ENCODE data around the gene VARS2.

Gene VARS2

DNA sequence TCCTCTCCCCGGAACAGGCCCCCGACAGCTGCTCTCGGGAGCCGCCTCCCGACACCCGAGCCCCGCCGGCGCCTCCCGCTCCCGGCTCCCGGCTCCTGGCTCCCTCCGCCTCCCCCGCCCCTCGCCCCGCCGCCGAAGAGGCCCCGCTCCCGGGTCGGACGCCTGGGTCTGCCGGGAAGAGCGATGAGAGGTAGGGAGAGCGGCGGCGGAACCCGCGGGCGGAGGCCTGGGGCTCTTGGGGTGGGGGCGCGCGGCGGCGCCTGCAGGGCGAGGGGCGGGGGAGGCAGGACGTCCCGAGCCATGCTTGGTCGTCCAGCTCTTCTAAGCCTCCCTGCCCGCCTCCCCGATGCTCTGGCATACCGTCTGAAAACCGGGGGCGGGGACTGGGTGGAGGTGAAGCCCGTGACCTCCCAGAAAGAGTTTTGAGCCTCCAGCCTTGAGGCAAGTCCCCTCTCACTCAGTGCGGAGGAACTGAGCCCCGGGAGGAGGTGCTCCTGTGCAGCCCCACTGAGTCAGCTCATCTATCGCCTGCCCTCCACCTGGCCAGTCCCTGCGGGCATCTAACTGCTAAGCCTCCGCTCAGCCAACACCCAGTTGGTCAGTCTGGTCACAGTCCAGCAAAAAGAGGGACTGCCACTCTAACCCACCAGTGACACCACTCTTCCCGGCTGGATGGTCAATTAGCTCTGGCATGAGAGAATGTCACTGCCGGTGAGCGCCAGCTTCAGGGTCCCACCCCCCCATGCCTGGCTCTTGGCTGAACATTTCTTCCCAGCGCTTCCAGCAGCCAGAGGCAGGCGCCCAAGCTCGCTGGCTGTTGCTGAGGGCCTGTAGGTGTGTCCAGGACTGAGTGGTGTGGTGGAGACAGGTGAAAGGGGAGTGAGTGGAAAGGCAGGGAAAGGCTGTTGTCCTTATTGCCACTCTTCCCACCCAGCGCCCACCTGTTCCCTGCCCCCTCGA is 29.2 kb upstream of the VARS2 start:
- peak in 1 of 2 donors; percentile 36 for DNase-seq (ENCODE audit: low read depth in 2 of 2)

DNA sequence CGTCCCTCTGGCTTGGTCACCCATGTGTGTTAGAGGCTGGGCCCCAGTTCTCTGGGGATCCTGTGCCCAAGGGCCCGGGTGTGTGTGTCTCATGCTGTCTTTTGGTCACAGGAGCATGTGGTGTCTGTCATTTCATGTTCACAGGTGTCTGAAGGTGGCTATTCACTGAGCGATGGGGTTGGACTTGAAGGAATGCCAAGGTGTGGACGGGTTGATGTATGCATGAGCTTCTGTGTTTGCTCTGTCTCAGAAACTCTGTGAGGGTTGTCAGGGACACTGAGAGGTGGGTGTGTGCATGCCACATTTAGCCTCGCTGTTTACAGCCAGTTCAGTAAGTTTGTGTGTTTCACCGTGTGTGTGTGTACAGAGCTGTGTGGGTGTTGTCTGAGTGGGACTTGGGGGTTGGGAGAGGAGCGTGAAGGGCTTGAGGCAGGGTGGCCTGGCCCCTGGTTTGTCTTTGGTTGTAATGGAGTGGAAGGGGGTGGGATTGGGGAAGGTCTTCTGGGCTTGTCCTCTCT is 28.5 kb upstream of the VARS2 start:
- DNase-seq (ENCODE audit: low read depth in 2 of 2) = no peak

GRCh38 chr6:30885999-30886896 is 27.8 kb upstream of the VARS2 start:
- DNase-seq (ENCODE audit: low read depth in 2 of 2) = no peak

- DNase-seq (ENCODE audit: low read depth in 2 of 2) = no peak
These were observed 27.2 kb upstream of the VARS2 start for GRCh38 chr6:30886897-30887255.

DNA sequence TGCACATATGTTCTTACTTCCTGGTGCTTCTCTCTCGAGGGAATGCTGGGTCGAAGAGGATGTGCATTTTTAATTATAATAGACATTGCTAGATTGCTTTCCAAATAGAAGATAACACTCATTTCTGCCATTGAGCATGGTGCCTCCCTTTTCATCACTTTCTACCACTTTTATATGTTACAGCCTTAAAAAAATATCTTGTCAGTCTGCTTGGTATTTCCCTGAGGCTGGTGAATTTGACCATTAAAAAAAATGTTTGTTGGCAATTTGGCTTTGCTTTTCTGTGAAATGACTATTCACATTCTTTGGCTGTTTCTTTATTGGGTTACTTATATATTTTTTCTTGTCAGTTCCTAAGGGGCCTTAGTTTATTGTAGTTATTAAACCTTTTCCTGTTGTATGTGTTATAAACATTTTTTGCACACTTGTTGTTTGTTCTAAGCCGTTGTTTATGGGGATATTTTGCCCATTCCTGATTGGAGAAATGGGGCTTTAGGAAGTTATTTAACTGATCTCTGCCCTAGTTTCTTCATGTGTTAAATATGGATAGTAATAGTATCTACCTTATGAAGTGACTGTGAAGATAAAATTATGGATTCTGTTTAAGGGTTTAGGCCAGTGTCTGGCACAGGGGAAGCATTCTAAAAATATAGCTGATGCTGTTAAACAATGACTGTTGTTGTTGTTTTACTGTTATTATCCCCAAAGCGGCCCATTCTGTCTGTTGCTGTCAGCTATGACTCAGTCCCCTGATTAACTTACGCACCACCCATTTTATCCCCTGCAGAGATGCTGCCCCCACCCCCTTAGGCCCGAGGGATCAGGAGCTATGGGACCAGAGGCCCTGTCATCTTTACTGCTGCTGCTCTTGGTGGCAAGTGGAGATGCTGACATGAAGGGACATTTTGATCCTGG is 25.9 kb upstream of the VARS2 start:
- DNase-seq (ENCODE audit: low read depth in 2 of 2) = no peak

DNA sequence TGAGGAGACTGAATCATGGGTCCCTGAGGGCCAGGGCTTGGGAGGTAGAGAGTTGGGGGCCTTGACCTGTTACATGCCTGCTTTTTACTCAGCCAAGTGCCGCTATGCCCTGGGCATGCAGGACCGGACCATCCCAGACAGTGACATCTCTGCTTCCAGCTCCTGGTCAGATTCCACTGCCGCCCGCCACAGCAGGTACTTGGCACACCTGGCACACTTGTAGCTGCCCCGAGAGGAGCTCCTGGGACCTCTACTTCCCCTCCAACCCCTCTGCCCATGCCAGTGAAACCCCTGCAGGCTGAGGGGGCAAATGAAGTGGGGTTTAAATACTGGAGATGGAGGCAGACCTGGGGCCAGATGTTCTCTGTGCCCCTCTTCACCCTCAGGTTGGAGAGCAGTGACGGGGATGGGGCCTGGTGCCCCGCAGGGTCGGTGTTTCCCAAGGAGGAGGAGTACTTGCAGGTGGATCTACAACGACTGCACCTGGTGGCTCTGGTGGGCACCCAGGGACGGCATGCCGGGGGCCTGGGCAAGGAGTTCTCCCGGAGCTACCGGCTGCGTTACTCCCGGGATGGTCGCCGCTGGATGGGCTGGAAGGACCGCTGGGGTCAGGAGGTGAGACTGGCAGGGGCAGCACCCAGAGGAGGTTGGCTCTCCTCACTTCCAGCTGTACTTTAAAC is 25.1 kb upstream of the VARS2 start:
- no peak for DNase-seq (ENCODE audit: low read depth in 2 of 2)

DNA sequence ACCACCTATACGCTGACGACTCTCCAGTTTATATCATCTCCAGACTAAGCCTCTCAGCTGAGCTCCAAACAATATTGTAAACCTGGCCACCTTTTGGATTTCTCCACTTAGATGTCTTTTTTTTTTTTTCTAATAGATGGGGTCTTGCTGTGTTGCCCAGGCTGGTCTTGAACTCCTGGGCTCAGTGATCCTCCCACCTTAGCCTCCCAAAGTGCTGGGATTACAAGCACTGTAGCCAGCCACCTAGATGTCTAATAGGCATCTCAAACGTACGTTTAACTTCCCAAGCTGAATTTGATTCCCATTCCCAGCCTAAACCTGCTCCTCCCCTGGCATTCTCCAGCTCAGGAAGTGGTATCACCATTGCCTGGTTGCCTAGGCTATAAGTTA is 24.5 kb upstream of the VARS2 start:
- no peak for DNase-seq (ENCODE audit: low read depth in 2 of 2)

- DNase-seq (ENCODE audit: low read depth in 2 of 2) = no peak
These were observed 24.0 kb upstream of the VARS2 start for GRCh38 chr6:30889921-30890645.

- no peak for DNase-seq (ENCODE audit: low read depth in 2 of 2)
These were observed 23.2 kb upstream of the VARS2 start for GRCh38 chr6:30890646-30891449.

- DNase-seq (ENCODE audit: low read depth in 2 of 2) = no peak
These were observed 22.7 kb upstream of the VARS2 start for GRCh38 chr6:30891450-30891723.

GRCh38 chr6:30891816-30892538 is 22.1 kb upstream of the VARS2 start:
- no peak for DNase-seq (ENCODE audit: low read depth in 2 of 2)

DNA sequence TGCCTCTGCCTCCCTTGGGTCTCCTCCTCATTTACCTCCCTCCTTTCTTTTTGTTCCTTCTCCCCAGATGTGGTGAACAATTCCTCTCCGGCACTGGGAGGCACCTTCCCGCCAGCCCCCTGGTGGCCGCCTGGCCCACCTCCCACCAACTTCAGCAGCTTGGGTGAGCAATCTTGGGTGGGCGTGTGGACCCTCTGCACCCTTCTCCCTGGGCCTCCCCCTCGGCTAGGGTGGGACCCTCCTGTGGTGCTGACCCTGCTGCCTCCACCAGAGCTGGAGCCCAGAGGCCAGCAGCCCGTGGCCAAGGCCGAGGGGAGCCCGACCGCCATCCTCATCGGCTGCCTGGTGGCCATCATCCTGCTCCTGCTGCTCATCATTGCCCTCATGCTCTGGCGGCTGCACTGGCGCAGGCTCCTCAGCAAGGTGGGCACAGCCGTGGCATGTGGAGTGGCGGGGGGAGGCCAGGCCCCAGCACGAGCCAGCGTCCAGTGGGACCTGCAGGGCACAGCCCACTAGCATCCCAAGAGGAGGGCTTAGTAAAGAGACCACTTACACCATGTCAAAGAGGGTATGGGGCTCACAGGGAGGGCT is 20.9 kb upstream of the VARS2 start:
- no peak for DNase-seq (ENCODE audit: low read depth in 2 of 2)

DNA sequence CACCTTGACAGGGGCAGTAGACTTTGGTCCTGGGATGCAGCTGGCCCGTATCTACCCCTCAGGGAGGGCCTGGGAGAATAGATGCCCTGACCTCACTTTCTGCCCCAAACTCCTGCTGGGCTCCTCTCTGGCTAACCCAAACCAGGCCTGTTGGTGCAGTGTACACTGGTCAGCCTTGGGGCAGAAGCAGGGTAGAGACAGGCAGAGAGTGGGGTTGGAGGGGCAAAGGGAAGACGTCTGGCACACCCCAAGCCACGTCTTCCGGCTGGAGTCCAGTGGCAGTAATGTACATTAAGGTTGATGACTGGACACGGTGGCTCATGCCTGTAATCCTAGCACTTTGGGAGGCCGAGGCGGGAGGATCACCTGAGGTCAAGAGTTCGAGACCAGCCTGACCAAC is 20.4 kb upstream of the VARS2 start:
- no peak for DNase-seq (ENCODE audit: low read depth in 2 of 2)

DNA sequence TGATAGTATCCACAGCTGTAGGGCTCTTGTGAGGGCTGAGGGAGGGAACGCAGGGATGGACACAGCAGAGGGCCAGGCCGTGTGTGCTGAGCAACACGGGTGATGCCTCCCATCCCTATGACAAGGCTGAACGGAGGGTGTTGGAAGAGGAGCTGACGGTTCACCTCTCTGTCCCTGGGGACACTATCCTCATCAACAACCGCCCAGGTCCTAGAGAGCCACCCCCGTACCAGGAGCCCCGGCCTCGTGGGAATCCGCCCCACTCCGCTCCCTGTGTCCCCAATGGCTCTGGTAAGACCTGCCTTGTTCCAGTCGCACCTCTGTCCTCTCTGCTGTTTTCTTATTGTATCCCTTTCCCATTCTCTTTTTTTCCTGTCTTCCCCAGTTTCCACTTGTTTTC is 19.7 kb upstream of the VARS2 start:
- no peak for DNase-seq (ENCODE audit: low read depth in 2 of 2)

DNA sequence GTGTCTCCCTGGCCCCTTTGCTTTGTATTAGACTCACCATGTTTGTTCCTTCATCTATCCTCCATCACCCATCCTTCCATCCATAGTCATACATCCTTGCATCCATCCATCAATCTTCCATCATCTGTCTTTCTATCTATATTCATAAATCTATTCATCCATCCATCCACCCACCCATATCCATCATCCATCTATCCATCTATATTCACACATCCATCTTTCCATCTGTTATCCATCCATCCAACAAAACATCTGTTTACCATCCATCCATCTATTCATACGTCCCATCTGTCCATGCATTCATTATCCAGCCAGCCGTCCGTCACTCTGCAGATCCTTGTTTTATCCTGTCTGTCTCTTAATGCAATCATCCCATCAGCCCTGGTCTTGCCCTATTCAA is 19.1 kb upstream of the VARS2 start:
- DNase-seq (ENCODE audit: low read depth in 2 of 2) = no peak

- DNase-seq (ENCODE audit: low read depth in 2 of 2) = no peak
These were observed 18.7 kb upstream of the VARS2 start for GRCh38 chr6:30895343-30895742.

DNA sequence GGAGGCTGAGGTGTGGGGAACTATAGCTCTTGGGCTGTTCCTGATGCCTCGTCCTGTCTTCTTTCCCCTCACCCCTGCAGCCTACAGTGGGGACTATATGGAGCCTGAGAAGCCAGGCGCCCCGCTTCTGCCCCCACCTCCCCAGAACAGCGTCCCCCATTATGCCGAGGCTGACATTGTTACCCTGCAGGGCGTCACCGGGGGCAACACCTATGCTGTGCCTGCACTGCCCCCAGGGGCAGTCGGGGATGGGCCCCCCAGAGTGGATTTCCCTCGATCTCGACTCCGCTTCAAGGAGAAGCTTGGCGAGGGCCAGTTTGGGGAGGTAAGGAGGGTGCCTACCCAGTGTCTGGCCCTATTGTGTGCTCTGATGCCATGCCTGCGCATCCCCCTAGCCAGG is 17.5 kb upstream of the VARS2 start:
- no peak for DNase-seq (ENCODE audit: low read depth in 2 of 2)

DNA sequence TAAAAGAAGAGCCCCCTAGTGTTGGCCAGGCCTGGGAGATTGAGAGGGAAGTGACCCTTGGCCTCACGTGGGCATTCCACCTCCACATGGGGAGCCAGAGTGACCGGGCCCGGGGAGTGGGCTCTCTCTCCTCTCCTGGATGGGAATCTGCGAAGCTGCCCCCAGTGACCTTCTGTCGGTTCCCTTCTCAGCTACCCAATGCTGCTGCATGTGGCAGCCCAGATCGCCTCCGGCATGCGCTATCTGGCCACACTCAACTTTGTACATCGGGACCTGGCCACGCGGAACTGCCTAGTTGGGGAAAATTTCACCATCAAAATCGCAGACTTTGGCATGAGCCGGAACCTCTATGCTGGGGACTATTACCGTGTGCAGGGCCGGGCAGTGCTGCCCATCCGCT is 16.2 kb upstream of the VARS2 start:
- DNase-seq (ENCODE audit: low read depth in 2 of 2) = no peak

All from stimulated activated CD8-positive, alpha-beta memory T cell treated with anti-CD3 and anti-CD28 coated beads, Interleukin-15, amount 100 ng/mL, for 48 hours (primary cell).